HAP-1 (cell line): ENCODE results near the gene NDUFS3.
A peak's percentile ranks its signal among the peaks of the same experiment; 100 is the strongest.
"Not testable (repeated sequence)": the region's sequence is repeated elsewhere in the genome, so short reads cannot be mapped to it uniquely, and the experiment has no call there.

Source experiments
- DNase-seq, 2 experiments: peaks; one replicate each; pipeline ENCODE4 v3.0.0-alpha.2; 2016 to 2020; ENCODE audit warnings: low spot score in 2 of 2
- H3K27me3 ChIP-seq: fragments of 250-450 bp; sonication (Bioruptor Pico); 2 replicates; pipeline ENCODE4 v1.5.1; 2020; ENCODE audit warnings: low read depth, mild to moderate bottlenecking, moderate library complexity
- H3K36me3 ChIP-seq: fragments of 250-450 bp; sonication (Bioruptor Pico); replicated peaks from 2 replicates; pipeline ENCODE4 v1.5.1; 2020; ENCODE audit warnings: mild to moderate bottlenecking
- H3K4me1 ChIP-seq: fragments of 250-450 bp; sonication (Bioruptor Pico); 2 replicates; pipeline ENCODE4 v1.5.1; 2020; ENCODE audit warnings: mild to moderate bottlenecking
- H3K4me3 ChIP-seq: fragments of 250-450 bp; sonication (Bioruptor Pico); 2 replicates; pipeline ENCODE4 v1.5.1; 2020; ENCODE audit warnings: mild to moderate bottlenecking, moderate library complexity
- H3K9me3 ChIP-seq: fragments of 250-450 bp; sonication (Bioruptor Pico); 2 replicates; pipeline ENCODE4 v1.5.1; 2020; ENCODE audit warnings: mild to moderate bottlenecking, moderate library complexity
- in situ Hi-C: fragments of 300-500 bp; cut with MboI; formaldehyde crosslinking; loops from 3 replicates; pipeline ENCODE4 v1.14.3; 2020; ENCODE audit warnings: low sequenced_read_pairs, inconsistent platforms, mixed read lengths

The NDUFS3 gene

DNA sequence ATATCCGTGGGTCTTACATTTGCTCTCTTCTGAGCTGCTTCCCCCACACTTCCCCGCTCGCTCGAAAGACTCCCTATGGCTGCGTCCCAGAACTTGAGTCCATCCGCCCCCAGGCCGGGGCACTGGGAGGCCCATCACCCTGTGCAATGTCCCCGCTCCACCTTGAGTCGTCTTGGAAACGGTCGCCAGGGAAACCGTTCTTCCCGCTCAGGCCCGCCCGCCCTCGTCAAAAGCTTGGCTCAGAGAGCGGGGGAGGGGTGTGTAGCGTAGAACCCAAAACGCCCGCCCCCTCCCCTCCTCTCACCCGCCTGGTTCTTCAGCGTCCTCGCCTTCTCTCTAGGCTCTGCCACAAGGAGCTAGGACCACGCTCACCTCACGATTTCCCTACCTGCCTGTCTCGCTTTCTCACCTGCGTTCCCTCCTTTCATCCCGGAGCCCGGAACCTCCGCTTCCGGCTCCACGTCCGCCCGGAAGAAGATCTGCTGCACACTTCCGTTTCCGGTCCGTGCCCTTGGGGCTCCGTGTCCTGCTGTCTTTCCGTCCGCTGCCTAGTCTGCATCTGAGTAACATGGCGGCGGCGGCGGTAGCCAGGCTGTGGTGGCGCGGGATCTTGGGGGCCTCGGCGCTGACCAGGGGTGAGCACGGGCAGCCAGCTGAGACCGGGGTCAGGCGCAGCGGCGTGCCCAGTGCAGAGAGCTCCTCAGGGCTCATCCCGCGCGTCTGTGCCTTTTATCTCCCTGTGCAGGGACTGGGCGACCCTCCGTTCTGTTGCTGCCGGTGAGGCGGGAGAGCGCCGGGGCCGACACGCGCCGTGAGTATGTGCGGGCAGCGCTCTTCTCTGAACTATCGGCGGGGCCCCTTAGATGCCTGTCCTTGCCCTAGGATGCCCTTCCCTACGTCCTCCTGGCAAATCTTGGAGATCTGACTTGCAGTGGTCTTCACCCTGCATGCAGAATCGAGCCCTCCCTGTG is at the start of gene NDUFS3, which contains the start of gene KBTBD4:
NDUFS3 (plus strand) TSS at position 551 of the 971 bp plus-strand sequence; CDS start at position 569, 18 bp downstream.
KBTBD4 (minus strand) TSS at position 447 of the 971 bp plus-strand sequence; CDS start at position 428, 19 bp downstream.
- H3K27me3 ChIP-seq = no peaks in the 10 kb centered on the region
- peak within 1 kb of the TSS; percentile 97 for H3K4me3 ChIP-seq
- H3K4me1 ChIP-seq = no peaks in the 10 kb centered on the region; the same call in 1 of the 2 replicates
- H3K9me3 ChIP-seq = no peaks in the 10 kb centered on the region
- in situ Hi-C loops = no loop called here
- peak; percentile 84 to 94 for DNase-seq
- peaks cover 60% of the 10 kb centered on the region for H3K36me3 ChIP-seq

GRCh38 chr11:47529951-47530350 is 48.9 kb upstream of the NDUFS3 start:
- peaks cover 6% of the 10 kb centered on the region for H3K4me1 ChIP-seq
- H3K9me3 ChIP-seq = no peaks in the 10 kb centered on the region
- no peaks in the 10 kb centered on the region for H3K27me3 ChIP-seq
- in situ Hi-C loops = no loop called here
- DNase-seq = no peak
- no peak overlapping the region for H3K4me3 ChIP-seq
- peaks cover 8% of the 10 kb centered on the region for H3K36me3 ChIP-seq

DNA sequence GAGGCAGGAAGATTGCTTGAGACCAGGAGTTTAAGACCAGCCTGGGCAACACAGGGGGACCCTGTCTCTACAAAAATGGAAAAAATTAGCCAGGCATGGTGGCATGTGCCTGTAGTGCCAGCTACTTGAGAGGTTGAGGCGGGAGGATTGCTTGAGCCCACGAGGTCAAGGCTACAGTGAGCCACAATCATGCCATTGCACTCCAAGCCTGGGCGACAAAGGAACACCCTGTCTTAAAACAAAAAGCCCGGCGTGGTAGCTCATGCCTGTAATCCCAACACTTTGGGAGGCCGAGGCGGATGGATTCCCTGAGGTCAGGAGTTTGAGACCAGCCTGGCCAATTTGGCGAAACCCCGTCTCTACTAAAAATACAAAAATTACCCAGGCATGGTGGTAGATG is 48.2 kb upstream of the NDUFS3 start:
- in situ Hi-C loops, H3K9me3 ChIP-seq, H3K36me3 ChIP-seq, H3K4me3 ChIP-seq, DNase-seq, H3K27me3 ChIP-seq, H3K4me1 ChIP-seq: not testable (repeated sequence)

DNA sequence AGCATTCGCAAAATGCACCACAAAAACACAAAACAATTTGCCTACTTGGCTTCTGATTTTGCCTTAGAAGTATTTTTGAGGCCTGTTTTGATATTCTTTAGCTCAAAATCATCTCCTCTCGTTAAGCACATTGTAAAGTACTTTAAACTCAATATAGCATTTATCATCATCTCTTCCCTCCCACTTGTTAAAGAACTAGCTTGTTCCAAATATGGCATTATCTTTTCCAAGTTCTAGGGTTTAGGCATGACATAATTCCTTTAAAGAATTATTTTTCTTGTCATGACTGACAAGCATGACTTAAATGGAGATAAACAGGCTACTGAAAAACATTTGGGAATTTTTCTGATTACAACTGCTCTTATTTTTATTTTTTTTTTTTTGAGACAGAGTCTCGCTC is 47.2 kb upstream of the NDUFS3 start:
- no peaks in the 10 kb centered on the region for H3K9me3 ChIP-seq
- H3K4me1 ChIP-seq = no peaks in the 10 kb centered on the region
- no peaks in the 10 kb centered on the region for H3K27me3 ChIP-seq
- no peak overlapping the region for H3K4me3 ChIP-seq
- in situ Hi-C loops = no loop called here
- DNase-seq = no peak
- peaks cover 15% of the 10 kb centered on the region for H3K36me3 ChIP-seq

- DNase-seq = no peak
- Histone ChIP-seq H3K9me3 (no peaks in the 10 kb centered on the region), H3K4me1 (peaks cover 4% of the 10 kb centered on the region; the same call in 1 of the 2 replicates), H3K27me3 (no peaks in the 10 kb centered on the region), H3K4me3 (no peak overlapping the region), H3K36me3 (peaks cover 13% of the 10 kb centered on the region)
- in situ Hi-C loops = no loop called here
Observed at GRCh38 chr11:47532597-47533213, 46.2 kb upstream of the NDUFS3 start.

- H3K4me1 ChIP-seq = peaks cover 6% of the 10 kb centered on the region
- H3K36me3 ChIP-seq = peaks cover 12% of the 10 kb centered on the region
- in situ Hi-C loops = no loop called here
- H3K27me3 ChIP-seq = no peaks in the 10 kb centered on the region
- DNase-seq = no peak
- H3K9me3 ChIP-seq = no peaks in the 10 kb centered on the region
- no peak overlapping the region for H3K4me3 ChIP-seq
Observed at GRCh38 chr11:47533690-47534151, 45.2 kb upstream of the NDUFS3 start.

GRCh38 chr11:47534704-47535251 is 44.1 kb upstream of the NDUFS3 start:
- Histone ChIP-seq H3K4me3 (no peak overlapping the region), H3K36me3 (peaks cover 12% of the 10 kb centered on the region), H3K4me1 (peaks cover 17% of the 10 kb centered on the region), H3K27me3 (no peaks in the 10 kb centered on the region), H3K9me3 (no peaks in the 10 kb centered on the region)
- in situ Hi-C loops = no loop called here
- DNase-seq = no peak

DNA sequence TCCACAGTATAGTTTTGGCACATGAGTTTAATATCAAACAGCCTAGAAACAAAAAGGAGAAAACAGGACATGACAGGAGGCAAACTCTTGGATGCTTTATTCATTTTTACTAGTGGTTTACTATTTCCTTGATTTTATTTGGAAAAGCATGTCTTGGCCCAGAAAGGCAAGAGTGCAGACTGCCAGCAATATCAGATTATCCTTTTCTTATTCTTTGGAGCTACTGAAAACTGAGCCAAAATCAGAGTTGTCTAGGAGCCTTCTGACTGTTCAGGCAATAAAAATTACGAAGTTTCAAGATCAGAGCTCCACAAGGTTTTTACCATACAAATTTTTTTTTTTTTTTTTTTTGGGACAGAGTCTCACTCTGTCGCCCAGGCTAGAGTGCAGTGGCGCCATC is 42.0 kb upstream of the NDUFS3 start:
- peaks cover 35% of the 10 kb centered on the region for H3K4me1 ChIP-seq
- in situ Hi-C loops = no loop called here
- peaks cover 7% of the 10 kb centered on the region for H3K36me3 ChIP-seq
- no peak for DNase-seq
- H3K4me3 ChIP-seq = no peak overlapping the region
- no peaks in the 10 kb centered on the region for H3K27me3 ChIP-seq
- no peaks in the 10 kb centered on the region for H3K9me3 ChIP-seq

GRCh38 chr11:47538741-47539565 is 39.9 kb upstream of the NDUFS3 start:
- H3K4me3 ChIP-seq = no peak overlapping the region

DNA sequence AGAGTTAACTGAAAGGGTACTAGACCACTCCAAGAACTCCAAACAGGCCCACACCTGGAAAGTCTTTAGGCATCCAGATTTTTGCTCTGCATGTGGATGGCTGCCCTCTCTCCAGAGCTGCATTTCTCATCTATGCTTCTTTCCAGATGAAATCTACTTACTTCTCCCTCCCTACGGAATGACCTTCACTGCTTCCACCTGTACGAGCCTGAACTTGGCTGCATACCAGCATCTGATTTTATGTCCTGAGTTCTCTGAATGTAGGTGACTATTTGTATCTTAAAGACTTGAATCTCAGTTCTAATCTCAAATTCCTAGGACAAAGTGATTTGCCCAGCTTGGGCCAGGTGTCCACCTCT is 39.2 kb upstream of the NDUFS3 start:
- no peak overlapping the region for H3K4me3 ChIP-seq

More at GRCh38 chr11:47538741-47539565, 39.9 kb upstream of the NDUFS3 start:
- in situ Hi-C loops = no loop called here
- H3K9me3 ChIP-seq = no peaks in the 10 kb centered on the region
- DNase-seq = peak; percentile 67 to 70
- H3K27me3 ChIP-seq = no peaks in the 10 kb centered on the region
- peaks cover 42% of the 10 kb centered on the region for H3K4me1 ChIP-seq
- H3K36me3 ChIP-seq = peaks cover 7% of the 10 kb centered on the region

DNA sequence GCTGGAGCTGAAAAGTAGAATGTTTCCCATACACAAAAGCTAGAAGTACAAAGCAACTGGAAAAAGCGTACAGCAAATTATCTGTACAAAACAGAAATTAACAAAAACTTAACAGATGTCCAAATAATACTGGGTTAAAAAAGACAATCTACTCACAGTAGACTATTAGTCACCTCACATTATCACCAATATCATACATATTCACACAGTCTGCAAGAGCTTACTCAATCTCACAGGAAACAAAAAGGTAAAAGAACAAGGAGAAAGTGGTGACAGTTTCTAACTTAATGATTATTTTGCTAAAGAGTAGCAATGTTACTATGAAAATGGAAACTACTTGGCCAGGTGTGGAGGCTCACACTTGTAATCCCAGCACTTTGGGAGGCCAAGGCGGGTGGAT is 37.8 kb upstream of the NDUFS3 start:
- DNase-seq = no peak
- peaks cover 45% of the 10 kb centered on the region for H3K4me1 ChIP-seq
- no peaks in the 10 kb centered on the region for H3K27me3 ChIP-seq
- peaks cover 4% of the 10 kb centered on the region for H3K36me3 ChIP-seq
- in situ Hi-C loops = no loop called here
- no peak overlapping the region for H3K4me3 ChIP-seq
- H3K9me3 ChIP-seq = no peaks in the 10 kb centered on the region

More for the DNA sequence above, 39.2 kb upstream of the NDUFS3 start:
- peaks cover 45% of the 10 kb centered on the region for H3K4me1 ChIP-seq
- no peaks in the 10 kb centered on the region for H3K27me3 ChIP-seq
- DNase-seq = no peak
- peaks cover 7% of the 10 kb centered on the region for H3K36me3 ChIP-seq
- no peaks in the 10 kb centered on the region for H3K9me3 ChIP-seq
- in situ Hi-C loops = no loop called here

GRCh38 chr11:47545298-47545697 is 33.6 kb upstream of the NDUFS3 start:
- Histone ChIP-seq H3K36me3 (no peaks in the 10 kb centered on the region; the same call in 1 of the 2 replicates), H3K4me1 (peaks cover 23% of the 10 kb centered on the region), H3K4me3 (no peak overlapping the region), H3K27me3 (no peaks in the 10 kb centered on the region), H3K9me3 (no peaks in the 10 kb centered on the region)
- no peak for DNase-seq
- in situ Hi-C loops = no loop called here

- H3K9me3 ChIP-seq, DNase-seq, H3K27me3 ChIP-seq, H3K4me3 ChIP-seq, in situ Hi-C loops, H3K36me3 ChIP-seq: not testable (repeated sequence)
- H3K4me1 ChIP-seq = peaks cover 21% of the 10 kb centered on the region
Observed at GRCh38 chr11:47546274-47546673, 32.6 kb upstream of the NDUFS3 start.
